Esophagus (tissue), 2 donors: Measurements from ENCODE around the gene CADM2. TPM values are rescaled to one million over a fixed set of nuclear protein-coding genes. Genes with fewer than 3 reads are reported as not detected.
"Not testable (repeated sequence)": the region's sequence is repeated elsewhere in the genome, so short reads cannot be mapped to it uniquely, and the experiment has no call there.

Experiments used
- H3K27ac ChIP-seq, 2 donors: one replicate each; pipeline ENCODE4 v1.5.1; 2013; ENCODE audit warnings: low read depth in 2 of 2, mild to moderate bottlenecking in 2 of 2, inconsistent platforms in 1 of 2, low read length in 1 of 2, moderate library complexity in 1 of 2
- H3K27me3 ChIP-seq, 2 donors: one replicate each; pipeline ENCODE4 v1.6.1; 2013; ENCODE audit warnings: low read length in 2 of 2, control low read depth in 1 of 2, mild to moderate bottlenecking in 1 of 2; ENCODE audit not compliant: insufficient read depth in 2 of 2, control insufficient read depth in 1 of 2
- H3K36me3 ChIP-seq, 2 donors: one replicate each; pipeline ENCODE4 v1.6.1; 2013; ENCODE audit warnings: low read length in 1 of 2; ENCODE audit not compliant: control insufficient read depth in 2 of 2, insufficient read depth in 2 of 2
- H3K4me1 ChIP-seq, 2 donors: one replicate each; pipeline ENCODE4 v1.6.1; 2013; ENCODE audit warnings: low read length in 1 of 2; ENCODE audit not compliant: control insufficient read depth in 2 of 2, insufficient read depth in 2 of 2
- H3K4me3 ChIP-seq, 2 donors: one replicate each; pipeline ENCODE4 v1.5.1; 2013; ENCODE audit warnings: low read length in 2 of 2, mild to moderate bottlenecking in 2 of 2, low read depth in 1 of 2, moderate library complexity in 1 of 2
- H3K9me3 ChIP-seq, 2 donors: one replicate each; pipeline ENCODE4 v1.6.1; 2013; ENCODE audit warnings: mild to moderate bottlenecking in 2 of 2, low read depth in 1 of 2, low read length in 1 of 2, moderate library complexity in 1 of 2; ENCODE audit not compliant: control insufficient read depth in 2 of 2, insufficient read depth in 1 of 2
- WGBS, 2 donors: extraction: QIAGEN DNeasy Blood & Tissue Kit; methylation state at CpG; one replicate each; pipeline ENCODE4 v1.1.7; 2013; 5-methylcytosine and 5-hydroxymethylcytosine counted together
- polyA plus RNA-seq, 2 donors: library from polyadenylated mRNA; stranded (reverse); fragments of 200-250 nt; gene quantifications; one replicate each; pipeline ENCODE4 v1.2.3, GENCODE V29; 2013
- donor health status: healthy with polysubstance abuse.
- donor health status: Bipolar disorder and iron deficiency.

CADM2 gene
- under 1 TPM; 0.12 to 0.25 TPM for polyA plus RNA-seq

DNA sequence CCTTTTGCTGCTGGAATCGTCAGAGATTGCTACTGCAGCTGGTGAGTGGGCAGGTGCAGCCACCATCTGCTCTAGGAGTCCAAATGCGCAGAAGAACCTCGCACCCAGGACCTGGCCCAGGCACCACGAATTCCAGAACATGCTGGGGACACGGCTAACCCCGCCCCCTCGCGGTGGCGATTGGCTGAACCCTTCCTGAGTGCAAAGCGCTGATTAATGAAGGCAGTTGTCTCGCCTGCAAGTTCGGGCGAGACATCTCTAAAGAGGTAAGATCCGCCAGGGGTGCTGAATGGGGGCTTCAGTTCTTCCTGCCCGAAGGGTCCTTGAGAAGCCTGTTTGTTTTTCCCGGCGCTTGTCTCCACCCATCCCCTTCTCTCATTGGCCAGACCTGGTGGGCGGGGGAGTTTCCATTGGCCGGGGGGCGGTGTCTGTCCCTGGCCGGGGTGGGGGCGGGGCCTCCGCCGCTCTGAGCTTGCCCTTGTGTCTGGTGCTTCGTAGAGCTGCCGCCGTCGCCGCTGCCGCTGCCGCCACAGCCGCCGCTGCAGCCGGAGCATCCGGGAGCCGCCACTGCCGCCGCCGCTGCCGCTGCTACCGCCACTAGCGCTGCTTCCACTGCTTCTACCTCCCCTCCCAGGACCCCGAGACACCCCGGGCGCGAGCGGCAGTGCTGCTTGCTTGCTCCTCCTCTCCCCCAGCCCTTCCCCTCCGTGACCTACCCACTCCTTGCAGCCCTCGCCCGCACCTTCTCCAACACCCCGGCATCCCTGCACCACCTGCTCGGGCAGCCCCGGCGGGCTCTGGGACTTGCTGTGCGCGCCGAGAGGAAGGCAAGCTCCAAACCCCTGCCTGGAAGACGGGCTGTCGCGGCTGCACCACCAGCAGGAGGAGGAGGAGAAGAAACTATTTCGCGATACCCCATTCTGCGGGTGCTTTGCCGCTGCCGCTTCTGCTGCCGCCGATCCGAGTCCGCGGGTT lies at the start of gene CADM2:
CADM2 (plus strand) TSS at position 495 of the 975 bp plus-strand sequence.
- WGBS, 2 donors = 1 to 2% methylated on average over 58 to 70 of the region's 70 CpGs
- H3K27me3 ChIP-seq = peaks cover 0 to 21% of the 10 kb centered on the region in 2 donors

DNA sequence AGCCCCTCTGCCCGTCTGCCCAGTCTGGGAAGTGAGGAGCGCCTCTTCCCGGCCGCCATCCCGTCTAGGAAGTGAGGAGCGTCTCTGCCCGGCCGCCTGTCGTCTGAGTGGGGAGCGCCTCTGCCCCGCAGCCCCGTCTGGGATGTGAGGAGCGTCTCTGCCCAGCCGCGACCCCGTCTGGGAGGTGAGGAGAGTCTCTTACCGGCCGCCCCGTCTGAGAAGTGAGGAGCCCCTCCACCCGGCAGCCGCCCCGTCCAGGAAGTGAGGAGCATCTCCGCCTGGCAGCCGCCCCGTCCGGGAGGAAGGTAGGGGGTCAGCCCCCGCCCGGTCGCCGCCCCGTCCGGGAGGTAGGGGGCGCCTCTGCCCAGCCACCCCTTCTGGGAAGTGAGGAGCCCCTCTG lies 40.2 kb upstream of the CADM2 start:
- H3K4me1 ChIP-seq, H3K27me3 ChIP-seq, H3K36me3 ChIP-seq, H3K27ac ChIP-seq, H3K4me3 ChIP-seq, H3K9me3 ChIP-seq: not testable (repeated sequence)
- WGBS, 2 donors = 93% methylated on average over 33 of the region's 33 CpGs

More for the DNA sequence above, at the start of gene CADM2:
- peaks cover 0 to 14% of the 10 kb centered on the region in 2 donors for H3K4me1 ChIP-seq
- H3K4me3 ChIP-seq = peak within 1 kb of the TSS; percentile 54 to 55
- no peaks in the 10 kb centered on the region for H3K36me3 ChIP-seq
- peaks cover 0 to 5% of the 10 kb centered on the region in 2 donors for H3K9me3 ChIP-seq
- H3K27ac ChIP-seq = peak within 1 kb of the TSS; percentile 0 to 31

- H3K36me3 ChIP-seq = no peaks in the 10 kb centered on the region
- H3K4me3 ChIP-seq = no peak overlapping the region
- WGBS, 2 donors = 84% methylated on average over 3 of the region's 3 CpGs
- H3K27ac ChIP-seq = no peak overlapping the region
- H3K4me1 ChIP-seq = no peaks in the 10 kb centered on the region
- no peaks in the 10 kb centered on the region for H3K27me3 ChIP-seq
- no peaks in the 10 kb centered on the region for H3K9me3 ChIP-seq
These were observed 36.1 kb upstream of the CADM2 start for GRCh38 chr3:84922682-84923081.

GRCh38 chr3:84925571-84925970 lies 33.2 kb upstream of the CADM2 start:
- WGBS, 2 donors = 56 to 65% methylated on average over 1 of the region's 1 CpG
- Histone ChIP-seq H3K4me3 (no peak overlapping the region), H3K9me3 (no peaks in the 10 kb centered on the region), H3K36me3 (no peaks in the 10 kb centered on the region), H3K4me1 (no peaks in the 10 kb centered on the region), H3K27me3 (no peaks in the 10 kb centered on the region), H3K27ac (no peak overlapping the region)

DNA sequence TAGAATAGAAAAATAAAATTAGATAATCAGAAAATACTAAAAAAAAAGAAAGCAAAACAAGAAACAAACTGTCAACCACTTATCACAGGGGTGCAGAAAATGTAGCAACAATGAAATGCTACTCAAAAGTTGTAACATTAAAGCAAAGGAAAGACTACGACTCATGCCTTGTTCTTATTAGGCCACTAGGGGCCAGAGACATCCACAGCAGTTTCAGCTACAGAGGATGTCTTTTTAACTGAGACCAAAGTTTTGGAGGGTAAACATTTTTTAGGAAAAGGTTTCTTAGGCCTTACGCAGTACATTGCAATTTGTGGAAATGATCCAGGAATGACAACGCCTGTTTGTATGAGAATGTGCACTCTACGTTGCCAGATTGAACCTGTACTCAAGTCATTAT lies 15.4 kb upstream of the CADM2 start:
- no peaks in the 10 kb centered on the region for H3K36me3 ChIP-seq
- H3K27me3 ChIP-seq = no peaks in the 10 kb centered on the region
- no peaks in the 10 kb centered on the region for H3K4me1 ChIP-seq
- H3K27ac ChIP-seq = no peak overlapping the region
- H3K4me3 ChIP-seq = no peak overlapping the region
- WGBS, 2 donors = 59 to 63% methylated on average over 4 of the region's 4 CpGs
- no peaks in the 10 kb centered on the region for H3K9me3 ChIP-seq

DNA sequence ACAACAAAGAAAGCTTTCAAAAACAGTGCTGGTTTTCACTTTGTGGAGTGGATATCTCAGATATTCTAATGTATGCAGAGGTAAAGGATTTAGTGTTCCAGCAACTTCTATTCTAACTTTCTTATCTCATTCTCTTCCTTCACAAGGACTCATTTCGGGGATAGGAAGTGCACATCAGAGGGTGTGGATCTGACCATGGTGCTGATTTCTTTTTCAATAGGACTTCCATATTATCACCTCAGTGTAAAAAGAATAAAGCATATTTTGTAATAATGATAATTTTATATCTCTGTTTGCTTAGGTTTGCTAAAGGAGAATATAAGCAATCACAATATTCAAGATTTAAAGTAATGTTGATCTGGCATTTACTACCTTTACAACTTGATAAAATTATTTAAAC lies 12.5 kb upstream of the CADM2 start:
- H3K9me3 ChIP-seq = no peaks in the 10 kb centered on the region
- H3K36me3 ChIP-seq = no peaks in the 10 kb centered on the region
- 0 to 8% methylated on average over 1 of the region's 1 CpG for WGBS, 2 donors
- H3K4me3 ChIP-seq = no peak overlapping the region
- no peak overlapping the region for H3K27ac ChIP-seq
- H3K4me1 ChIP-seq = no peaks in the 10 kb centered on the region
- no peaks in the 10 kb centered on the region for H3K27me3 ChIP-seq

DNA sequence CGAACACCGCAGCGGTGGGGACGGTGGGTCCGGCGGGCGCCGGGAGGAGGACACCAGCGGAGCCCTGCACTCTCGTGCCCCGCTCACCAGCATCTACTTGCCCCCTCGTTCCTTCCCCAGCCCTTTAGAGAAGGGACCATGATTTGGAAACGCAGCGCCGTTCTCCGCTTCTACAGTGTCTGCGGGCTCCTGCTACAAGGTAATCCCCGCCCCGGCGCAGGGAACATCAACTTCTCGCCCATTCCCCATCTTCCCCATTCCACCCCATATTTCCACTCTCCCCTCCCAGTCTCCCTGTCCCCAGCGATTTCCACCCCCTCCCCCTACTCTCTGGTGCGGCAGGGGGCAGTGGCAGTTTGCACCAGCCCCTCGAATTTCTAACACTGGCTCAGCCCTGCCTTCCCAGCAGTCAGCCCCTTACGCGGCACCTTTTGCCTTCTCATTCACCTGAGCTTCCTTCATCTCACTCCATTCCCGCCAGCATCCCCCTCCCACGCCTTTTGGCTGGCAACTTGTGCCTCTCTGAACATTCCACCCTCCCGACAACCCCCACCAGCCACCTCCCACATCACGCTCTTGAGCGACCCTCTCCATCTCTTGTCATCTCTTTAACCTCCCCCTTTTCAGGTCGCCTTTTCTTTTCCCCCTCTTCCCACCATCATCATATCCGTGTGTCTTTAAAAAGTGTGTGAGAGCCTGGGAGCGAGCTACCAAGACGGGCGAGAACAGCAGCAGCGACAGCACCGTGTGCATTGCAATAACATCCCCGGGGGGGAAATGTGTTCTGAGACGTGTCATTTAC lies 882 bp downstream of the CADM2 start:
- H3K4me3 ChIP-seq = peak overlapping the region; percentile 54 to 55
- no peaks in the 10 kb centered on the region for H3K36me3 ChIP-seq
- peaks cover 0 to 21% of the 10 kb centered on the region in 2 donors for H3K27me3 ChIP-seq
- H3K4me1 ChIP-seq = peaks cover 0 to 14% of the 10 kb centered on the region in 2 donors
- H3K27ac ChIP-seq = no peak overlapping the region
- WGBS, 2 donors = 2 to 3% methylated on average over 40 of the region's 40 CpGs
- H3K9me3 ChIP-seq = peaks cover 0 to 5% of the 10 kb centered on the region in 2 donors

DNA sequence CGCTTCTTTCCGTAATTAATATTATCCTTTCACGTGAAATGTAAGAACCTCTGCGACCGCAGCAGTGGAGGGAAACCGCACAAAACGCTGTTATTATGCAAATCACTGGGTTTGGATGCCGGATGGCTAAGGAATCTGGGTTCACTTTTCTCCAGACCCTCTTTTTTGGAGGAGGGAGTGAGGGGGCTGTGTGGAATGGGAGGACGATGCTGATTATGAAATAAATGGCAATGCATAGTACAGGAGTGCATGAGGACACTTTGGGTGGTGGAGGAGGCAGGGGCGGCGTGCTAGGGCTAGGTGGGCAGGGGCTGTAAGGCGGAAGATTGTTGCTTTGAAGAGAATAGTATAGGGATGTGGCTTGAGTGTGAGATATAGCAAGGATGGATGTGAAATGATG lies 1.8 kb downstream of the CADM2 start:
- Histone ChIP-seq H3K36me3 (no peaks in the 10 kb centered on the region), H3K4me3 (no peak overlapping the region), H3K9me3 (peaks cover 0 to 5% of the 10 kb centered on the region in 2 donors), H3K27ac (no peak overlapping the region), H3K4me1 (peaks cover 0 to 14% of the 10 kb centered on the region in 2 donors), H3K27me3 (peaks cover 0 to 21% of the 10 kb centered on the region in 2 donors)
- WGBS, 2 donors = 11% methylated on average over 12 of the region's 12 CpGs

DNA sequence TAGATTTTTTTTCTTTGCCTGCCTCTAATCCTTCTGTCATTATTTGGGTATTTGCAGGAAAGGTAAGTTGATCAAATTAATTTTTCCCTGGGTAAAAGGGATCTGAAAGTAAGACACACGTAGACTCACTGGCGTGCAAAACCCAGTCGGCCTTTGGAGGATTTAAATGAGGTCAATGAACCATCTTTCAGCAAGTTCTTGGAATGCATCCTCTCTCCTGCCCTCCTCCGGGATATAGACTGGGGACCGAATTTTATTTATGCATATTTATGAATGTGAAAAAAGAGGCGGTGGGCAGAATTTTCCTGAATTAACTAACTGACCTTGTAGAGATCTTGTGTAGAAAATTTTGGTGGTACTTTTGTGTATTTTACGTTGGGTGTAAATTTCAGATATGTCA lies 2.2 kb downstream of the CADM2 start:
- WGBS, 2 donors = 23 to 31% methylated on average over 7 of the region's 7 CpGs
- Histone ChIP-seq H3K36me3 (no peaks in the 10 kb centered on the region), H3K4me3 (no peak overlapping the region), H3K9me3 (peaks cover 0 to 5% of the 10 kb centered on the region in 2 donors), H3K27ac (no peak overlapping the region), H3K27me3 (peaks cover 0 to 21% of the 10 kb centered on the region in 2 donors), H3K4me1 (peaks cover 0 to 14% of the 10 kb centered on the region in 2 donors)
